WI38 (cell line): ENCODE measurements around the gene HBS1L.

Source experiments
- H3K4me3 ChIP-seq: 2 replicates; pipeline ENCODE4 v1.5.1; 2011; ENCODE audit warnings: low read depth, mild to moderate bottlenecking, control low read depth, low read length
- TF ChIP-seq, protein P1 (sequence below): IDR thresholded peaks from 2 replicates; pipeline ENCODE4 v1.5.1; 2012; ENCODE audit warnings: low read depth, mild to moderate bottlenecking, control low read depth, low read length

HBS1L gene

GRCh38 chr6:134930463-134930862, 124.2 kb downstream of the HBS1L start:
- H3K4me3 ChIP-seq: no peak overlapping the region
- TF ChIP-seq, protein P1, sequence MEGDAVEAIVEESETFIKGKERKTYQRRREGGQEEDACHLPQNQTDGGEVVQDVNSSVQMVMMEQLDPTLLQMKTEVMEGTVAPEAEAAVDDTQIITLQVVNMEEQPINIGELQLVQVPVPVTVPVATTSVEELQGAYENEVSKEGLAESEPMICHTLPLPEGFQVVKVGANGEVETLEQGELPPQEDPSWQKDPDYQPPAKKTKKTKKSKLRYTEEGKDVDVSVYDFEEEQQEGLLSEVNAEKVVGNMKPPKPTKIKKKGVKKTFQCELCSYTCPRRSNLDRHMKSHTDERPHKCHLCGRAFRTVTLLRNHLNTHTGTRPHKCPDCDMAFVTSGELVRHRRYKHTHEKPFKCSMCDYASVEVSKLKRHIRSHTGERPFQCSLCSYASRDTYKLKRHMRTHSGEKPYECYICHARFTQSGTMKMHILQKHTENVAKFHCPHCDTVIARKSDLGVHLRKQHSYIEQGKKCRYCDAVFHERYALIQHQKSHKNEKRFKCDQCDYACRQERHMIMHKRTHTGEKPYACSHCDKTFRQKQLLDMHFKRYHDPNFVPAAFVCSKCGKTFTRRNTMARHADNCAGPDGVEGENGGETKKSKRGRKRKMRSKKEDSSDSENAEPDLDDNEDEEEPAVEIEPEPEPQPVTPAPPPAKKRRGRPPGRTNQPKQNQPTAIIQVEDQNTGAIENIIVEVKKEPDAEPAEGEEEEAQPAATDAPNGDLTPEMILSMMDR: no peak

DNA sequence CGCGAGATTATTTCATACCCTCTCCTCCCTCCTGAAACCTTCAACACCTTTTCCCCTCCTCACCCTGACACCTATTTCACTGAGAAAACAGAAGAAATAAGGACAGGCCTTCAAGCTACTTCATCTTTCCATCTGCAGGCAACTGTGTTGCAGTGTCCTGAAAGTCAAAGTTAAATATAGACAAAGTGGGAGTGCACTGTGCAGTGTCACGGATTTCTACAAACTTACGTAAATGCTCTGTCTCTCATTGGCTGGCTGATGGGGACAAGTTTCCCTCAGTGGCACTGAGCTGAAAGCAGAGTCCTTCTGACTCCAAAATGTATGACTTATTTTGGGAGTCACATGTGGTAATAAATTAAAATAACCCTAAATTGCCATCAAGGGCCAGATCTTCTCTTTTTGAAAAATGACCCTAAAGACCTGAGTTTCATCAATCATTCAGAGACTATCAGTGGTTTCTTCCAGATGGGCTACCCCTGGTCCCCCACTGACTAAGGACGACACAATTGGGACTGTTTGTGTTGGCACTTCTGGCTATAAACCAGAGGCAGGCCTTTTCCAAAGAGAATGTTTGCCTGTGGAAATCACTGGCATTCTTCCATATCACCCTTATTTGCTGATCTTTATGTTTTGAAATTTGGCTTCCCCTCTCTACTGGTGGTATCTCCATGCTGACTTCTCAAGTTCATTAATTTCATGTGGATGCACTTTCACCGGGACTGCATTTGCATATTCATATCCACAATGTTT, 126.3 kb downstream of the HBS1L start:
- TF ChIP-seq, protein P1: no peak
- H3K4me3 ChIP-seq: no peak overlapping the region

GRCh38 chr6:134925800-134926199, 128.8 kb downstream of the HBS1L start:
- H3K4me3 ChIP-seq: no peak overlapping the region
- TF ChIP-seq, protein P1: no peak

GRCh38 chr6:134921721-134922261, 132.8 kb downstream of the HBS1L start:
- TF ChIP-seq, protein P1: no peak
- no peak overlapping the region for H3K4me3 ChIP-seq

GRCh38 chr6:134921276-134921675, 133.3 kb downstream of the HBS1L start:
- H3K4me3 ChIP-seq: no peak overlapping the region
- TF ChIP-seq, protein P1: no peak

GRCh38 chr6:134920422-134920821, 134.2 kb downstream of the HBS1L start:
- TF ChIP-seq, protein P1: no peak
- no peak overlapping the region for H3K4me3 ChIP-seq

DNA sequence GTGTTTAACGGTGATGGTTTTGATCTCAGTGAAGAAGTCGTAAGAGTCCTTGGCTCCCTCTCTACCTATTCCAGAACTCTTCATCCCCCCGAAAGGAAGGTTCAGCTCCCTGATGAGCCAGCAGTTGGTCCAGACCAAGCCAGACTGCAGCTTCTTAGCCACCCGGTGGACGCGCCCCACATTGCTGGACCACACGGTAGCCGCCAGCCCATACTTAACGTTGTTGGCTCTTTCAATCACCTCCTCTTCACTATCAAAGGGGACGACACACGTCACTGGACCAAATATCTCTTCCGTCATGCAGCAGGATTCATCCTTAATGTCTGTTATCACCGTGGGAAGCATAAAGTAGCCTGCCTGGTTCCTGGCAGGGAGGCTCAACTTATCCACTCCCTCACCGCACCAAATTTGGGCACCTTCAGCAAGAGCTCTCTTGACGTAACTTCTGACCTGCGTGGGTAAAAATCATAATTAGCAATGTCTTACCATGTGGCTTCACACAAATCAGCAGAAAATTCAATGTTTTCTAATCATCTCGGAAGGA, 136.1 kb downstream of the HBS1L start:
- TF ChIP-seq, protein P1: no peak
- no peak overlapping the region for H3K4me3 ChIP-seq
